Left ventricle myocardium inferior (tissue), 1 donor: ENCODE measurements around the gene RNF157. TPM values are rescaled to one million over a fixed set of nuclear protein-coding genes. Genes with fewer than 3 reads are reported as not detected.

Source experiments
- DNase-seq: peaks from one replicate; pipeline ENCODE4 v3.0.0-alpha.2; 2020
- H3K27ac ChIP-seq: fragments of 200-600 bp; replicated peaks from 2 replicates; pipeline ENCODE4 v1.8.0; 2021
- H3K27me3 ChIP-seq: fragments of 200-600 bp; 2 replicates; pipeline ENCODE4 v1.8.0; 2021; ENCODE audit warnings: low read depth
- H3K36me3 ChIP-seq: fragments of 200-600 bp; 2 replicates; pipeline ENCODE4 v1.8.0; 2021
- H3K4me1 ChIP-seq: fragments of 200-600 bp; 2 replicates; pipeline ENCODE4 v1.8.0; 2021
- H3K4me3 ChIP-seq: fragments of 200-600 bp; 2 replicates; pipeline ENCODE4 v1.8.0; 2021; ENCODE audit warnings: mild to moderate bottlenecking, moderate library complexity
- H3K9me3 ChIP-seq: fragments of 200-600 bp; replicated peaks from 2 replicates; pipeline ENCODE4 v1.8.0; 2021
- CTCF ChIP-seq: fragments of 200-600 bp; IDR thresholded peaks from 2 replicates; pipeline ENCODE4 v1.8.0; 2021; ENCODE audit warnings: antibody characterized with exemption, mild to moderate bottlenecking, borderline replicate concordance
- intact Hi-C: fragments of 100-400 bp; cut with micrococcal nuclease; formaldehyde crosslinking; loops from one replicate; pipeline ENCODE4 v1.11.0; 2022
- total RNA-seq: library from RNA; stranded (reverse); fragmentation: NEBNext Ultra II Directional; extraction: Animal tissue kit (Norgen Biotek cat#: 25700); gene quantifications from one replicate; pipeline ENCODE4 v1.2.1, GENCODE V29; 2021
- donor health status: DM: no; HTN: yes; CAD: no; lungs with severe emphysema.

The RNF157 gene
- total RNA-seq, 1 donor from 2014 or later: 4.8 TPM

- intact Hi-C loops: no loop called here
- DNase-seq: no peak
- Histone ChIP-seq H3K36me3 (no peaks in the 10 kb centered on the region), H3K4me1 (no peaks in the 10 kb centered on the region), H3K27me3 (no peaks in the 10 kb centered on the region), H3K4me3 (no peak overlapping the region), H3K9me3 (no peaks in the 10 kb centered on the region), H3K27ac (no peak overlapping the region)
- TF ChIP-seq CTCF: no peak
These were observed 16.5 kb downstream of the RNF157 start for GRCh38 chr17:76223802-76224201.

DNA sequence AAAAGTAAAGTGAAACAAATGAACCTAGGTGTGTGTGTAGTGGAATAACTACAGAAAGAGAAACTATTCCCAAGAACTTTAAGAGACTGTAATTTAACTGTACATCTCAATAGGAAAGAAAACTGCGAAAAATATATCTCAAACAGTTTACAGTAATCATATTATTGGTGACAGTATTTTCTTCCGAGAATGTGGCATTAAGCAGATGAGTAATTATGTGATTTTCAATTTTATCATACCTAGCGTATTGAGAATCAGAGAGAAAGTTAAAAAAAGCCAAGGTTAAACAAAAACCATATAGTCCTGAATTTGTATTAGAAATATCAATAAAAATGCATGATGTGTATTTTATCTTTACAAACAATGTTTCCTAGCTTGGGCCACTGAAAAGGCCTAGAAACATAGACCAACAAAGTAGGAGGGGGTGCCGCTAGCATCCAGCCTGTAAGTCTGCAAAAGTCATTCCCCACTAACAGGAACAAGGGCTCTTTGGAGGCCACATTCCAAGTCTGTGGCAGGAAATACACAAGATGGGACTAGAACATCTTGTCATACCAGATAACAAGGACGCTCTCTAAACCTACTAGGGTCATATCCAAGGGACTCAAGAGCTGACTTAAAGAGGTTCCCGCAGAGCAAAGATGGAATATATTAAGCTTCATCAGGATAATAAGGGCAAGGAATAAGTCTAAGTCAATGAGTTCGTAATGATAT, 20.5 kb downstream of the RNF157 start:
- Histone ChIP-seq H3K4me3 (no peak overlapping the region), H3K27me3 (no peaks in the 10 kb centered on the region), H3K36me3 (no peaks in the 10 kb centered on the region), H3K9me3 (no peaks in the 10 kb centered on the region), H3K27ac (peak overlapping the region; percentile 45), H3K4me1 (no peaks in the 10 kb centered on the region)
- intact Hi-C loops: no loop called here
- DNase-seq: no peak
- no peak for TF ChIP-seq CTCF

GRCh38 chr17:76217081-76217480, 23.2 kb downstream of the RNF157 start:
- Histone ChIP-seq H3K36me3 (no peaks in the 10 kb centered on the region), H3K9me3 (no peaks in the 10 kb centered on the region), H3K27me3 (no peaks in the 10 kb centered on the region), H3K27ac (no peak overlapping the region), H3K4me3 (no peak overlapping the region), H3K4me1 (no peaks in the 10 kb centered on the region)
- no peak for DNase-seq
- intact Hi-C loops: no loop called here
- no peak for TF ChIP-seq CTCF

GRCh38 chr17:76213491-76213890, 26.8 kb downstream of the RNF157 start:
- H3K4me3 ChIP-seq: no peak overlapping the region
- no peak for DNase-seq
- peaks cover 4% of the 10 kb centered on the region for H3K36me3 ChIP-seq
- H3K4me1 ChIP-seq: no peaks in the 10 kb centered on the region
- TF ChIP-seq CTCF: no peak
- H3K9me3 ChIP-seq: no peaks in the 10 kb centered on the region
- H3K27me3 ChIP-seq: no peaks in the 10 kb centered on the region
- H3K27ac ChIP-seq: no peak overlapping the region
- intact Hi-C loops: no loop called here

DNA sequence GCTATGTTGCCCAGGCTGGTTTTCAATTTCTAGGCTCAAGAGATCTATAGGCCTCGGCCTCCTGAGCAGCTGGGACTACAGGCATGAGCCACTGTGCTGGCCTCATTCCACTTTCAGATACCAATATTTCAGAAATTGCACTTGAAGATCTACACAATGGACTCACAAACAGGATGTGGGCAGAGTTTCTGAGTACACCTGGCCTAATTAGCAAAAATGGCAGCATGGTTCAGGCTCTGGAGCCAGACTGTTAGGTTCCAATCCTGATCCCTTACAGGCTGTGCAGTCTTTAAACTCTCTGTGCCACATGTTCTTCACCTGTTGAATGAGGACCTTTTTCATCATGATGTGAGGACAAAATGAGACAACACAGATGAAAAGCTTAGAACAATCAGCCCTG, 32.2 kb downstream of the RNF157 start:
- Histone ChIP-seq H3K27ac (peak overlapping the region; percentile 16), H3K4me3 (no peak overlapping the region), H3K36me3 (peaks cover 4% of the 10 kb centered on the region), H3K27me3 (no peaks in the 10 kb centered on the region), H3K9me3 (no peaks in the 10 kb centered on the region), H3K4me1 (peaks cover 14% of the 10 kb centered on the region)
- no peak for TF ChIP-seq CTCF
- intact Hi-C loops: no loop called here
- DNase-seq: no peak
